Osteoblast (primary cell): ENCODE measurements around the gene ULK4. TPM values are rescaled to one million over a fixed set of nuclear protein-coding genes. Genes with fewer than 3 reads are reported as not detected.

Experiments used
- DNase-seq: peaks from one replicate; pipeline ENCODE4 v3.0.0; 2011; ENCODE audit warnings: low spot score, mixed read lengths; ENCODE audit not compliant: insufficient read length; ENCODE audit errors: missing footprints
- H2AFZ ChIP-seq: 2 replicates; pipeline ENCODE4 v1.6.0; 2011; ENCODE audit warnings: mild to moderate bottlenecking, low read length
- H3K27ac ChIP-seq: 2 replicates; pipeline ENCODE4 v1.5.1; 2011; ENCODE audit warnings: mild to moderate bottlenecking, low read depth, low read length, moderate library complexity
- H3K27me3 ChIP-seq: 2 replicates; pipeline ENCODE4 v1.6.0; 2012; ENCODE audit warnings: mild to moderate bottlenecking, control low read depth, inconsistent platforms, low read length, moderate library complexity; ENCODE audit not compliant: insufficient read depth
- H3K36me3 ChIP-seq: 2 replicates; pipeline ENCODE4 v1.5.1; 2011; ENCODE audit warnings: mild to moderate bottlenecking, low read length, control low read depth, moderate library complexity; ENCODE audit not compliant: insufficient read depth
- H3K4me1 ChIP-seq: 2 replicates; pipeline ENCODE4 v1.5.1; 2011; ENCODE audit warnings: mild to moderate bottlenecking, low read length, control low read depth, moderate library complexity; ENCODE audit not compliant: insufficient read depth
- H3K4me2 ChIP-seq: 2 replicates; pipeline ENCODE4 v1.6.0; 2011; ENCODE audit warnings: mild to moderate bottlenecking, low read length; ENCODE audit not compliant: insufficient read depth
- H3K4me3 ChIP-seq: fragments of 200-600 bp; sonication (generic); 3 replicates; pipeline ENCODE4 v1.5.1; 2012; ENCODE audit warnings: mild to moderate bottlenecking, low read length, inconsistent platforms; ENCODE audit not compliant: insufficient read depth
- H3K79me2 ChIP-seq: 2 replicates; pipeline ENCODE4 v1.6.0; 2012; ENCODE audit warnings: mild to moderate bottlenecking, low read length, control low read depth, inconsistent platforms; ENCODE audit not compliant: insufficient read depth
- H3K9me3 ChIP-seq: 2 replicates; pipeline ENCODE4 v1.5.1; 2011; ENCODE audit warnings: low read depth, low read length, control low read depth
- H4K20me1 ChIP-seq: 2 replicates; pipeline ENCODE4 v1.6.0; 2012; ENCODE audit warnings: mild to moderate bottlenecking, low read length, control low read depth; ENCODE audit not compliant: insufficient read depth
- CTCF ChIP-seq: IDR thresholded peaks from 2 replicates; pipeline ENCODE4 v1.5.1; 2011; ENCODE audit warnings: mild to moderate bottlenecking, low read depth, low read length, moderate library complexity; ENCODE audit errors: extremely low read depth
- total RNA-seq: library from RNA; depleted of rRNA; stranded (reverse); fragments of >200 nt; gene quantifications from 2 replicates; pipeline ENCODE4 v1.2.3, GENCODE V29; 2012

The ULK4 gene
- total RNA-seq, 1 donor = 20.6 TPM

GRCh38 chr3:41259449-41260062 lies 702.3 kb downstream of the ULK4 start:
- no peak for TF ChIP-seq CTCF
- no peak overlapping the region for H3K27ac ChIP-seq
- no peaks in the 10 kb centered on the region for H4K20me1 ChIP-seq
- H3K27me3 ChIP-seq = no peaks in the 10 kb centered on the region
- no peaks in the 10 kb centered on the region for H3K36me3 ChIP-seq
- DNase-seq = no peak
- H3K9me3 ChIP-seq = no peaks in the 10 kb centered on the region
- no peak overlapping the region for H3K4me3 ChIP-seq
- no peaks in the 10 kb centered on the region for H3K79me2 ChIP-seq
- H2AFZ ChIP-seq = peak overlapping the region; percentile 51
- H3K4me1 ChIP-seq = peaks cover 8% of the 10 kb centered on the region
- H3K4me2 ChIP-seq = no peak overlapping the region

- no peak for DNase-seq
Observed at GRCh38 chr3:41258239-41258800, 703.6 kb downstream of the ULK4 start.

GRCh38 chr3:41251593-41251992 lies 710.3 kb downstream of the ULK4 start:
- H3K27me3 ChIP-seq = no peaks in the 10 kb centered on the region
- H3K4me1 ChIP-seq = no peaks in the 10 kb centered on the region
- TF ChIP-seq CTCF = no peak
- H3K4me3 ChIP-seq = no peak overlapping the region
- no peaks in the 10 kb centered on the region for H3K79me2 ChIP-seq
- no peak overlapping the region for H3K4me2 ChIP-seq
- no peak overlapping the region for H3K27ac ChIP-seq
- no peaks in the 10 kb centered on the region for H3K9me3 ChIP-seq
- no peaks in the 10 kb centered on the region for H4K20me1 ChIP-seq
- H2AFZ ChIP-seq = no peak overlapping the region
- H3K36me3 ChIP-seq = no peaks in the 10 kb centered on the region
- DNase-seq = no peak

More at GRCh38 chr3:41258239-41258800, 703.6 kb downstream of the ULK4 start:
- no peaks in the 10 kb centered on the region for H3K79me2 ChIP-seq
- no peak overlapping the region for H3K4me2 ChIP-seq
- H3K36me3 ChIP-seq = no peaks in the 10 kb centered on the region
- no peaks in the 10 kb centered on the region for H4K20me1 ChIP-seq
- H3K27ac ChIP-seq = no peak overlapping the region
- no peaks in the 10 kb centered on the region for H3K9me3 ChIP-seq
- no peak overlapping the region for H3K4me3 ChIP-seq
- TF ChIP-seq CTCF = no peak
- no peaks in the 10 kb centered on the region for H3K27me3 ChIP-seq
- peaks cover 8% of the 10 kb centered on the region for H3K4me1 ChIP-seq
- H2AFZ ChIP-seq = no peak overlapping the region

GRCh38 chr3:41250825-41251224 lies 711.1 kb downstream of the ULK4 start:
- Histone ChIP-seq H3K4me3 (no peak overlapping the region), H3K9me3 (no peaks in the 10 kb centered on the region), H3K36me3 (no peaks in the 10 kb centered on the region), H3K79me2 (no peaks in the 10 kb centered on the region), H3K27ac (no peak overlapping the region), H4K20me1 (no peaks in the 10 kb centered on the region), H2AFZ (no peak overlapping the region), H3K27me3 (no peaks in the 10 kb centered on the region), H3K4me2 (no peak overlapping the region), H3K4me1 (no peaks in the 10 kb centered on the region)
- DNase-seq = no peak
- no peak for TF ChIP-seq CTCF
